Measurements from ENCODE around the gene TRIM71.

Gene TRIM71

GRCh38 chr3:32866533-32866932, 48.7 kb downstream of the TRIM71 start:
- no peak for DNase-seq (ENCODE audit: low read depth in 2 of 2)

- no peak for DNase-seq (ENCODE audit: low read depth in 2 of 2)
These were observed 50.2 kb downstream of the TRIM71 start for GRCh38 chr3:32867954-32868353.

- no peak for DNase-seq (ENCODE audit: low read depth in 2 of 2)
These were observed 51.1 kb downstream of the TRIM71 start for GRCh38 chr3:32868719-32869512.

GRCh38 chr3:32869513-32870047, 51.8 kb downstream of the TRIM71 start:
- DNase-seq (ENCODE audit: low read depth in 2 of 2) = no peak

GRCh38 chr3:32870373-32871095, 52.7 kb downstream of the TRIM71 start:
- no peak for DNase-seq (ENCODE audit: low read depth in 2 of 2)

GRCh38 chr3:32871273-32871672, 53.5 kb downstream of the TRIM71 start:
- no peak for DNase-seq (ENCODE audit: low read depth in 2 of 2)

GRCh38 chr3:32872487-32873382, 54.9 kb downstream of the TRIM71 start:
- peak in 1 of 2 experiments; percentile 6 for DNase-seq (ENCODE audit: low read depth in 2 of 2)

GRCh38 chr3:32873531-32874130, 55.8 kb downstream of the TRIM71 start:
- DNase-seq (ENCODE audit: low read depth in 2 of 2) = no peak

GRCh38 chr3:32876920-32877319, 59.1 kb downstream of the TRIM71 start:
- DNase-seq (ENCODE audit: low read depth in 2 of 2) = no peak

GRCh38 chr3:32877598-32877997, 59.8 kb downstream of the TRIM71 start:
- no peak for DNase-seq (ENCODE audit: low read depth in 2 of 2)

GRCh38 chr3:32880225-32880624, 62.4 kb downstream of the TRIM71 start:
- DNase-seq (ENCODE audit: low read depth in 2 of 2) = no peak

- no peak for DNase-seq (ENCODE audit: low read depth in 2 of 2)
These were observed 63.8 kb downstream of the TRIM71 start for GRCh38 chr3:32881624-32882023.

- no peak for DNase-seq (ENCODE audit: low read depth in 2 of 2)
These were observed 64.4 kb downstream of the TRIM71 start for GRCh38 chr3:32882189-32882588.

GRCh38 chr3:32882603-32883025, 64.8 kb downstream of the TRIM71 start:
- DNase-seq (ENCODE audit: low read depth in 2 of 2) = no peak

GRCh38 chr3:32883817-32884216, 66.0 kb downstream of the TRIM71 start:
- DNase-seq (ENCODE audit: low read depth in 2 of 2) = no peak

GRCh38 chr3:32884591-32884990, 66.8 kb downstream of the TRIM71 start:
- DNase-seq (ENCODE audit: low read depth in 2 of 2) = no peak

GRCh38 chr3:32885283-32885901, 67.6 kb downstream of the TRIM71 start:
- no peak for DNase-seq (ENCODE audit: low read depth in 2 of 2)

- DNase-seq (ENCODE audit: low read depth in 2 of 2) = no peak
These were observed 68.5 kb downstream of the TRIM71 start for GRCh38 chr3:32886296-32886695.

- DNase-seq (ENCODE audit: low read depth in 2 of 2) = no peak
These were observed 69.1 kb downstream of the TRIM71 start for GRCh38 chr3:32886911-32887310.

GRCh38 chr3:32888739-32889138, 70.9 kb downstream of the TRIM71 start:
- no peak for DNase-seq (ENCODE audit: low read depth in 2 of 2)

Measured in fibroblast of skin of left biceps (primary cell).